Keratinocyte (primary cell): ENCODE measurements around the gene CDC20B. TPM values are rescaled to one million over a fixed set of nuclear protein-coding genes. Genes with fewer than 3 reads are reported as not detected.

Experiments used
- DNase-seq: peaks from one replicate; pipeline ENCODE4 v3.0.0-alpha.2; 2011; ENCODE audit warnings: low read depth, missing footprints, low spot score
- FAIRE-seq: peaks from 2 replicates; lab custom pipeline; 2011; peaks lifted over from hg19 to GRCh38; lab: Jason Lieb, UNC
- H2AFZ ChIP-seq: 2 replicates; pipeline ENCODE4 v1.6.0; 2012; ENCODE audit warnings: low read length, control low read depth, inconsistent platforms; ENCODE audit not compliant: control insufficient read depth
- H3K27ac ChIP-seq: 2 replicates; pipeline ENCODE4 v1.5.1; 2011; ENCODE audit warnings: low read length; ENCODE audit not compliant: control insufficient read depth, insufficient read depth
- H3K27me3 ChIP-seq: 3 replicates; pipeline ENCODE4 v1.6.0; 2011; ENCODE audit warnings: low read length; ENCODE audit not compliant: control insufficient read depth, insufficient read depth; ENCODE audit errors: extremely low read depth
- H3K36me3 ChIP-seq, 2 experiments: 2 replicates in 1 of 2; 3 replicates in 1 of 2; pipeline ENCODE4 v1.5.1; 2011; ENCODE audit warnings: low read length in 2 of 2, mild to moderate bottlenecking in 1 of 2; ENCODE audit not compliant: control insufficient read depth in 2 of 2, insufficient read depth in 2 of 2; ENCODE audit errors: extremely low read depth in 1 of 2
- H3K4me1 ChIP-seq: 3 replicates; pipeline ENCODE4 v1.5.1; 2011; ENCODE audit warnings: low read length; ENCODE audit not compliant: control insufficient read depth, insufficient read depth; ENCODE audit errors: extremely low read depth
- H3K4me2 ChIP-seq: 3 replicates; pipeline ENCODE4 v1.6.0; 2011; ENCODE audit warnings: low read depth, low read length; ENCODE audit not compliant: control insufficient read depth, insufficient read depth; ENCODE audit errors: extremely low read depth
- H3K4me3 ChIP-seq, 3 experiments: fragments of 200-600 bp in 1 of 3; sonication (generic) in 1 of 3; 2 replicates in 2 of 3; 3 replicates in 1 of 3; pipeline ENCODE4 v1.5.1; 2011 to 2016; ENCODE audit warnings: low read length in 3 of 3, mild to moderate bottlenecking in 3 of 3, control low read depth in 2 of 3, inconsistent platforms in 1 of 3, low read depth in 1 of 3, mixed read lengths in 1 of 3, mixed run types in 1 of 3, moderate library complexity in 1 of 3; ENCODE audit not compliant: control insufficient read depth in 2 of 3, insufficient read depth in 2 of 3; ENCODE audit errors: extremely low read depth in 1 of 3
- H3K79me2 ChIP-seq: 2 replicates; pipeline ENCODE4 v1.6.0; 2012; ENCODE audit warnings: low read length; ENCODE audit not compliant: control insufficient read depth, insufficient read depth
- H3K9ac ChIP-seq: 3 replicates; pipeline ENCODE4 v1.6.0; 2011; ENCODE audit warnings: low read length; ENCODE audit not compliant: control insufficient read depth, insufficient read depth; ENCODE audit errors: extremely low read depth
- H3K9me1 ChIP-seq: 3 replicates; pipeline ENCODE4 v1.6.0; 2011; ENCODE audit warnings: low read length; ENCODE audit not compliant: control insufficient read depth, insufficient read depth; ENCODE audit errors: extremely low read depth
- H3K9me3 ChIP-seq: 2 replicates; pipeline ENCODE4 v1.5.1; 2012; ENCODE audit warnings: low read depth, low read length; ENCODE audit not compliant: control insufficient read depth
- H4K20me1 ChIP-seq: 3 replicates; pipeline ENCODE4 v1.6.0; 2011; ENCODE audit warnings: low read length; ENCODE audit not compliant: control insufficient read depth, insufficient read depth; ENCODE audit errors: extremely low read depth
- CTCF ChIP-seq, 3 experiments: IDR thresholded peaks in 1 of 3; conservative IDR thresholded peaks in 1 of 3; optimal IDR thresholded peaks in 1 of 3; 2 replicates in 2 of 3; 3 replicates in 1 of 3; pipeline versions ENCODE3 to v1.5.1; 2011; ENCODE audit warnings: low read length in 3 of 3, mild to moderate bottlenecking in 3 of 3, moderate library complexity in 2 of 3, control low read depth in 1 of 3, inconsistent platforms in 1 of 3; ENCODE audit not compliant: insufficient read depth in 2 of 3; ENCODE audit errors: extremely low read depth in 1 of 3
- EZH2 ChIP-seq: IDR thresholded peaks from one replicate; pipeline ENCODE4 v1.6.1; 2012; ENCODE audit warnings: inconsistent platforms, mild to moderate bottlenecking, low read length, moderate library complexity
- dilution Hi-C: fragments of 300-500 bp; cut with MboI; formaldehyde crosslinking; loops from one replicate; pipeline ENCODE4 v1.7.0; 2020; ENCODE audit warnings: low sequenced_read_pairs; ENCODE audit not compliant: extremely low pct_ligation_motif_present
- polyA plus RNA-seq, 5 experiments: library from polyadenylated mRNA; depleted of rRNA in 3 of 5; stranded (reverse) in 3 of 5; stranded (forward) in 1 of 5; unstranded in 1 of 5; fragments of >200 nt; gene quantifications; 1 replicate in 1 of 5; 2 replicates in 3 of 5; 3 replicates in 1 of 5; pipeline versions ENCODE4 v1.2.1 to v1.2.3, GENCODE V29; 2011 to 2012; ENCODE audit warnings: missing spikeins in 2 of 5, low read depth in 1 of 5, low replicate concordance in 1 of 5

The CDC20B gene
- polyA plus RNA-seq, 1 donor (not counting 4 experiments of a cell fraction or from before 2014, with no cell fraction given) = 0.03 TPM

GRCh38 chr5:55104036-55104772 is 68.8 kb downstream of the CDC20B start:
- no peaks in the 10 kb centered on the region for H4K20me1 ChIP-seq
- H3K4me1 ChIP-seq = no peaks in the 10 kb centered on the region
- no peak overlapping the region for H3K4me2 ChIP-seq
- FAIRE-seq = no peak
- no peak overlapping the region for H3K4me3 ChIP-seq
- H3K27me3 ChIP-seq = peaks cover 3% of the 10 kb centered on the region
- H3K9me3 ChIP-seq = no peaks in the 10 kb centered on the region
- no peak overlapping the region for H3K9ac ChIP-seq
- H3K9me1 ChIP-seq = no peaks in the 10 kb centered on the region
- no peaks in the 10 kb centered on the region for H3K36me3 ChIP-seq
- dilution Hi-C loops = no loop called here
- H2AFZ ChIP-seq = no peak overlapping the region
- H3K27ac ChIP-seq = no peak overlapping the region
- TF ChIP-seq EZH2 = no peak
- TF ChIP-seq CTCF (optimal IDR thresholded peaks at IDR 0.05 in 1 of 3, IDR thresholded peaks at IDR 0.05 in 1 of 3, conservative IDR thresholded peaks at IDR 0.05 in 1 of 3; ENCODE audit: extremely low read depth in 1 of 3, insufficient read depth in 2 of 3, low read length in 3 of 3) = no peak
- DNase-seq = no peak
- no peaks in the 10 kb centered on the region for H3K79me2 ChIP-seq

GRCh38 chr5:55102348-55102747 is 70.6 kb downstream of the CDC20B start, which contains the start of gene GZMA:
Gene GZMA, plus strand, starts transcription at chr5:55102646. Its CDS starts 37 bp downstream, at chr5:55102683.
- TF ChIP-seq CTCF (optimal IDR thresholded peaks at IDR 0.05 in 1 of 3, IDR thresholded peaks at IDR 0.05 in 1 of 3, conservative IDR thresholded peaks at IDR 0.05 in 1 of 3; ENCODE audit: extremely low read depth in 1 of 3, insufficient read depth in 2 of 3, low read length in 3 of 3) (no peak), EZH2 (no peak)
- Histone ChIP-seq H3K4me1 (no peaks in the 10 kb centered on the region), H3K9ac (no peak within 1 kb of the TSS), H3K27ac (no peak within 1 kb of the TSS), H3K9me1 (no peaks in the 10 kb centered on the region), H3K4me3 (no peak within 1 kb of the TSS), H3K79me2 (no peaks in the 10 kb centered on the region), H3K4me2 (no peak within 1 kb of the TSS), H3K27me3 (no peaks in the 10 kb centered on the region), H2AFZ (no peak within 1 kb of the TSS), H4K20me1 (no peaks in the 10 kb centered on the region), H3K9me3 (no peaks in the 10 kb centered on the region), H3K36me3 (no peaks in the 10 kb centered on the region)
- dilution Hi-C loops = no loop called here
- FAIRE-seq (no peak), DNase-seq (no peak)
